Stimulated activated effector memory CD8-positive, alpha-beta T cell treated with anti-CD3 and anti-CD28 coated beads, Interleukin-12 subunit alpha, Interleukin-12 subunit beta, amount 100 ng/mL, for 72 hours (primary cell): Measurements from ENCODE around the gene LEMD2.
A peak's percentile ranks its signal among the peaks of the same experiment; 100 is the strongest.

Source experiments
- ATAC-seq: fragments of 150-1000 bp; cut with Tn5 transposase; 2 replicates; pipeline ENCODE4 v1.10.0; 2021
- DNase-seq, 2 donors: peaks; one replicate each; pipeline ENCODE4 v3.0.0; 2021 to 2022; ENCODE audit warnings: low spot score in 2 of 2
- H3K27ac Mint-ChIP-seq: one replicate; pipeline ENCODE4 v1.8.0; 2022; ENCODE audit warnings: mild to moderate bottlenecking, mixed read lengths
- H3K36me3 Mint-ChIP-seq: one replicate; pipeline ENCODE4 v1.8.0; 2022; ENCODE audit warnings: mild to moderate bottlenecking, mixed read lengths
- H3K4me1 Mint-ChIP-seq: one replicate; pipeline ENCODE4 v1.8.0; 2022; ENCODE audit warnings: mixed read lengths
- H3K4me3 Mint-ChIP-seq: one replicate; pipeline ENCODE4 v1.8.0; 2022; ENCODE audit warnings: mild to moderate bottlenecking, mixed read lengths
- H3K9me3 Mint-ChIP-seq: one replicate; pipeline ENCODE4 v1.8.0; 2022; ENCODE audit warnings: mixed read lengths

The LEMD2 gene

GRCh38 chr6:33776764-33777163 is 12.2 kb downstream of the LEMD2 start:
- DNase-seq = no peak

GRCh38 chr6:33776186-33776585 is 12.7 kb downstream of the LEMD2 start:
- no peaks in the 10 kb centered on the region for H3K9me3 Mint-ChIP-seq
- peaks cover 89% of the 10 kb centered on the region for H3K36me3 Mint-ChIP-seq
- no peak overlapping the region for H3K27ac Mint-ChIP-seq
- no peak overlapping the region for H3K4me3 Mint-ChIP-seq
- no peak for ATAC-seq
- no peak for DNase-seq
- peaks cover 13% of the 10 kb centered on the region for H3K4me1 Mint-ChIP-seq

More at GRCh38 chr6:33776764-33777163, 12.2 kb downstream of the LEMD2 start:
- H3K36me3 Mint-ChIP-seq = peaks cover 94% of the 10 kb centered on the region
- H3K9me3 Mint-ChIP-seq = no peaks in the 10 kb centered on the region
- no peak for ATAC-seq
- no peak overlapping the region for H3K4me3 Mint-ChIP-seq
- peak overlapping the region; percentile 12 for H3K27ac Mint-ChIP-seq
- peaks cover 13% of the 10 kb centered on the region for H3K4me1 Mint-ChIP-seq

- no peaks in the 10 kb centered on the region for H3K9me3 Mint-ChIP-seq
- ATAC-seq (no peak), DNase-seq (no peak)
- peaks cover 75% of the 10 kb centered on the region for H3K36me3 Mint-ChIP-seq
- no peak overlapping the region for H3K4me3 Mint-ChIP-seq
- no peak overlapping the region for H3K27ac Mint-ChIP-seq
- H3K4me1 Mint-ChIP-seq = peaks cover 13% of the 10 kb centered on the region
Observed at GRCh38 chr6:33774774-33775173, 14.2 kb downstream of the LEMD2 start.

DNA sequence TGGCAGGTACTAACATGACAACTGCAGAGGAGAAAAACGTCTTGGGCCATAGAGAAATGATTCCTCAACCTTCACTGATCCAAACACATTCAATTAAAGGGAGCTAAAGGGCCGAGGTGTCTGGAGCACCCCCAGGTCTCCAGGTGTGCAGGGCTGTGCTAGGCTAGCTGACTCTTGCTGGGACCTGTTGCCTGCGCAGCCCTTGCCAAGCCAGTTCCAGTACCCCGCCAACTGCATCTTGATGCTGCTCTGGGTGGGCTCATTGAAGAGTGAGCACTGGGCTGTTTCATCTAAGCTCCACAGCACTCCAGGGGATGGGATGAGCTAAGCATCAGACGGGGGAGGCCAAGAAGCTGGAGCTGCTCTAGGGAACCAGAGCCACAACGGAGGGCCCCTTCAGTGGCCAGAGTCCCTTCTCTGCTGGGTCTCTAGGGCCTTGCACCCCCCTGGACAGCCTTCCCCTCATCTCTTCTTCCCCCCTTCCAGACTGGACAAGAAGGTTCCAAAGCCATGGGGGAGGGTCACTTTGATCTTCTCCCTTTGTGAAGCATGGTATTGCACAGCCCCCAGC is 15.9 kb downstream of the LEMD2 start:
- Mint-ChIP-seq H3K9me3 (no peaks in the 10 kb centered on the region), H3K4me3 (no peak overlapping the region), H3K27ac (peak overlapping the region; percentile 41), H3K36me3 (peaks cover 57% of the 10 kb centered on the region), H3K4me1 (peaks cover 20% of the 10 kb centered on the region)
- DNase-seq = no peak
- ATAC-seq = no peak

DNA sequence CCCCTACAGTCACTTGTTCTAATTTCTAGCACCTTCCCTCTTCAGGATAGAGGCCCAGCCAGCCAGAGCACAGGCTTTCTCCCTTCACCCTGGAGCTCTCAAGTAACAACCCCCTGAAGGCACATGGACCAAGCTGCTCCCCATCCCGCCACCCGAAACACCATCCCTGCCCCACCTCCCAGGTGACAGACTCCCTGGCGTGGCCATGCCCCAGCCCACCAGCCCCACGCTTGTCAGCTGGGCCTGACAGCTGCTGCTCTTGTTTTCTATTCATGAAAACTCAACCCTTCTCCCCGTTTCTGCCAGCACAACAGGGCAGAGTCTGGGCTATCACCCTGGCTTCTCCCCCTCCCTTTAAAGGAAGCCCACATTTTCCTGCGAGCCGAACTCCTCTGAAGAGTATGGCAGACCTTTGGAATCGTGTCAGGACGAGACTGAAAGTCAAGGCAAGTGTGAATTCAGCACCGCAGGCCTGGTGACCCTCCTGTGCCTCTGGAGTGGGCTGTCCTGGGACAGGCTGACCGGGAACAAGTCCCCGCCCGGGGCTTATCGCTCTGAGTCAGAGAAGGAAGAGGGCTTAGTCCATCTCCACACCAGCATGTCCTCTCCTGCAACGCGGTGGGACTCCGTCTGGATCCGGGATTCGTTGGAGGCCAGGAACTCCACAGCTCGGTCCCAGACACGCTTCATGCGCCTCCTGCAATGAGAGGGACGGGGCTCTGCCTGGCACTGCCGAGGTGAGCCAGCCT is 16.7 kb downstream of the LEMD2 start:
- no peak overlapping the region for H3K4me3 Mint-ChIP-seq
- ATAC-seq (peak; percentile 9), DNase-seq (no peak)
- peak overlapping the region; percentile 41 for H3K27ac Mint-ChIP-seq
- H3K36me3 Mint-ChIP-seq = peaks cover 49% of the 10 kb centered on the region
- H3K4me1 Mint-ChIP-seq = peaks cover 20% of the 10 kb centered on the region
- no peaks in the 10 kb centered on the region for H3K9me3 Mint-ChIP-seq

- Mint-ChIP-seq H3K36me3 (peaks cover 41% of the 10 kb centered on the region), H3K27ac (no peak overlapping the region), H3K4me1 (peaks cover 20% of the 10 kb centered on the region), H3K4me3 (no peak overlapping the region), H3K9me3 (no peaks in the 10 kb centered on the region)
- peak; percentile 66 to 77 for DNase-seq
- peak; percentile 77 for ATAC-seq
Observed at GRCh38 chr6:33771146-33772081, 17.5 kb downstream of the LEMD2 start.

DNA sequence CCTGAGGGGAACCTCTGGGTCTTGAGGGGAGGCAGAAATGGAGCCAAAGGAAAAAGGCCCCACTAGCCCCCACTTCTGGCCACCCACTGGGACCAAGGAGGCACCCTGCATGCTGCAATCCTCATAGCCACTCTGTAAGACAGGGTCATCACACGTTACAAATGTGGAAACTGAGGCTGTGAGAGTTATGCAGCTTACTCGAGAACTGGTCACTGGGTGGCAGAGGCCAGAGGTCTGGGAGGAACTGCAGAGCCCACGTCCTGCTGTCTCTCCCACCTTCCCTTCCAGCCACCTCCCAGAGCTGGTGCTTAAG is 18.1 kb downstream of the LEMD2 start:
- H3K4me3 Mint-ChIP-seq = no peak overlapping the region
- peaks cover 20% of the 10 kb centered on the region for H3K4me1 Mint-ChIP-seq
- peaks cover 35% of the 10 kb centered on the region for H3K36me3 Mint-ChIP-seq
- no peaks in the 10 kb centered on the region for H3K9me3 Mint-ChIP-seq
- DNase-seq (no peak), ATAC-seq (no peak)
- H3K27ac Mint-ChIP-seq = no peak overlapping the region

DNA sequence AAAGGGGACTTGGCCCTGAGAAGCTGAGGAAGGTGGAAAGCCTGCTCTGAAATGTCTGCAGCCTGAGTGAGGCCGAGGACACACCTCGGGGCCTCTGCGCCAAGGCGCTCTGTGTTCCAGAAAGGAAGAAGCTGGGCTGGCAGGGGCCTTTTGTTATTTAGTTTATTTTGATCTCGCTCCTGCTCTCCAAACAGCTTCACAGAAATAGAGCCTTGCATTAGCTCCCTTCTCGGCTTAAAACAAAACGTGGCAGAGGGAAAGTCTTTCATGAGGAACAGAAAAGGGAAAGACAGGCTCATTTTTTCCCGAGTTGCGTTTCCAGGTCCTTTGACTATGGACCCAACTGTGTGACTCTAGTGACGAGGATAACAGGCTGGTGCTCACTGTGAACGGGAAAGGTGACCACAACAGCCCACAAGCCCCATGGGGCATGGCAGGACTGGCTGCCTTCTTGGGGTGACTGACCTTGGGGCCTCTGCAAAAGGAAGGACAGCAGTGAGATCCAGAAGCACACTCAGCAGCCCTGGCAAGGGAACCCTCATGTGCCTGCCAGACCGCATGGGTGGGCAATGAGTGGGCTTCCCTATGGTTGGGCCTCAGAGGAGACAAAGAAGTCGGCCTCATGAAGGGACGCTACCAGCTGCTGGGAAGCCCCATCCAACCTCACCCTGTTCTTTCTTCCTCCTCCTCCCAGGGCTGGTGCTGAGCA is 18.7 kb downstream of the LEMD2 start:
- ATAC-seq (no peak), DNase-seq (no peak)
- H3K4me1 Mint-ChIP-seq = peaks cover 24% of the 10 kb centered on the region
- peaks cover 30% of the 10 kb centered on the region for H3K36me3 Mint-ChIP-seq
- H3K4me3 Mint-ChIP-seq = no peak overlapping the region
- no peak overlapping the region for H3K27ac Mint-ChIP-seq
- no peaks in the 10 kb centered on the region for H3K9me3 Mint-ChIP-seq

- no peaks in the 10 kb centered on the region for H3K9me3 Mint-ChIP-seq
- peaks cover 24% of the 10 kb centered on the region for H3K4me1 Mint-ChIP-seq
- peaks cover 20% of the 10 kb centered on the region for H3K36me3 Mint-ChIP-seq
- H3K4me3 Mint-ChIP-seq = no peak overlapping the region
- no peak overlapping the region for H3K27ac Mint-ChIP-seq
- ATAC-seq (no peak), DNase-seq (no peak)
Observed at GRCh38 chr6:33769248-33769821, 19.6 kb downstream of the LEMD2 start.

- Mint-ChIP-seq H3K4me3 (no peak overlapping the region), H3K9me3 (no peaks in the 10 kb centered on the region), H3K27ac (no peak overlapping the region), H3K4me1 (peaks cover 24% of the 10 kb centered on the region), H3K36me3 (peaks cover 14% of the 10 kb centered on the region)
- ATAC-seq (peak; percentile 77), DNase-seq (peak; percentile 70 to 89)
Observed at GRCh38 chr6:33768644-33769120, 20.2 kb downstream of the LEMD2 start.

DNA sequence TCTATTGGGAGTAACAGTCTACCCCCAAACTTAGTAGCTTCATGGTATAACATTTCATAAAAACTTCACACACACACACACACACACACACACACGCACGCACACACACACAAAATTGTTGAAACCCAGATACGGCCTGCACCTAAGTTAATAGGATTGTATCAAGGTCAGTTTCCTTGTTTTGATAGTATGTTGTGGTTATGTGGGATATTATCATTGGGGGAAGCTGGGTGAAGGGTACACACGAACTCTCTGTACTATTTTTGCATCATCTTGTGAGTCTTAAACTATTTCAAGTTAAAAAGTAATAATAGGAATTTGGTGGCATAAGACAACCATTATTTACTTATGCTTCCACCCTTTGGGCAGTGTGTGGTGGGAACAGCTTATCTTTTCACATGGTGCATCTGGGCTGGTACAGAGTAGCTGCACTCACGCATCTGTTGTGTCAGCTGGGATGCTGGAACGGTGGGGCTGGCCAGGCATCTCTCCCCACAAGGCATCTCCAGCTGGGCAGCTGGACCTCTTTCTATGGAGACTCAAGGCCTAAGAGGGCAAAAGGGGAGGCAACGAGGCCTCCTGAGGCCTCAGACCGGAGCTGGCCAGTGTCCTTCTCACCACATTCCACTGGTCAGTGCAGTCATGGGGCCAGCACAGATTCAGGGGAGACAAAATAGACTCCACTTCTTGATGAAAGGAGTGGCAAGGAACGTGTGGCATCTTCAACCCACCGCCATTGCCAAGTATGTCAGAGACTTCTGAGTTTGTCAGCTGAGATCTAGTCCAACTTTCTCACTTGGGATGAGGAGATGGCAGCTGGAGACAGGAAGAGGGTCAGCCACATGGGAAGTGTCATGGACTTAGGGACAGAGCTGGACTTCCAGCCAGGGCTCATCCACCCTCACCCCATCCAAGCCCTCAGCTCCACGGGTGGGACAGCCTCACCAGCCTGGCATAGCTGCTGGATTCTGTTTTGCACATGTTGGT is 21.7 kb downstream of the LEMD2 start:
- Mint-ChIP-seq H3K9me3 (no peaks in the 10 kb centered on the region), H3K36me3 (no peaks in the 10 kb centered on the region), H3K27ac (no peak overlapping the region), H3K4me3 (no peak overlapping the region), H3K4me1 (peaks cover 15% of the 10 kb centered on the region)
- no peak for DNase-seq
- ATAC-seq = no peak

- H3K36me3 Mint-ChIP-seq = no peaks in the 10 kb centered on the region
- no peak for ATAC-seq
- no peak for DNase-seq
- H3K27ac Mint-ChIP-seq = no peak overlapping the region
- H3K9me3 Mint-ChIP-seq = no peaks in the 10 kb centered on the region
- no peak overlapping the region for H3K4me3 Mint-ChIP-seq
- peaks cover 11% of the 10 kb centered on the region for H3K4me1 Mint-ChIP-seq
Observed at GRCh38 chr6:33765368-33765767, 23.6 kb downstream of the LEMD2 start.

GRCh38 chr6:33764036-33764435 is 24.9 kb downstream of the LEMD2 start:
- DNase-seq (no peak), ATAC-seq (no peak)
- Mint-ChIP-seq H3K9me3 (no peaks in the 10 kb centered on the region), H3K36me3 (no peaks in the 10 kb centered on the region), H3K27ac (no peak overlapping the region), H3K4me3 (no peak overlapping the region), H3K4me1 (peaks cover 11% of the 10 kb centered on the region)

DNA sequence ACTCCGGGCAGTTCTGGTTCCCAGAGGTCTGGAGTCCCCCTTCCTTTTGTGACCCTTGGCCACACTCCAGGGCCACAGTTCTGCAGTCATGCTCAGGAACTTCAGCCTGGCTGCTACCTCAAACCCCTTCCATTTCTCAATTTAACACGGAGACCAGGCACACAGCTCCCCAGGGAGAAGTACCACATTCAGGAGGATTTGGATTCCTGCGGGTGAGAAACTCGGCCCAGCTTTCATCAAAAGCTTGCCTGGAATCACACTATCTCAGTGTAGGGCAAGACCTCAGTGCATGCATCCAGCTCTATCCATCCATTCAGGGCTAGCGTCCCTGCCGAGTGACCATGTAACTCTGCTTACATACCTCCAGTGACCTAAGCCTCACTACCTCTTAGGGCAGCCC is 25.4 kb downstream of the LEMD2 start:
- peaks cover 7% of the 10 kb centered on the region for H3K4me1 Mint-ChIP-seq
- DNase-seq (no peak), ATAC-seq (no peak)
- H3K36me3 Mint-ChIP-seq = no peaks in the 10 kb centered on the region
- H3K9me3 Mint-ChIP-seq = no peaks in the 10 kb centered on the region
- H3K4me3 Mint-ChIP-seq = no peak overlapping the region
- H3K27ac Mint-ChIP-seq = no peak overlapping the region
